ENCODE data around the gene VPS25. TPM values are rescaled to one million over a fixed set of nuclear protein-coding genes. Genes with fewer than 3 reads are reported as not detected.

The VPS25 gene
- total RNA-seq, 2 donors from 2014 or later = 114 to 126 TPM

GRCh38 chr17:42827472-42827871 is 54.2 kb downstream of the VPS25 start:
- DNase-seq = no peak
- no peaks in the 10 kb centered on the region for H3K36me3 Mint-ChIP-seq (ENCODE audit: low read depth)
- H3K4me1 ChIP-seq (ENCODE audit: control insufficient read depth, insufficient read depth, low read length) = no peaks in the 10 kb centered on the region
- no peaks in the 10 kb centered on the region for H3K9me3 Mint-ChIP-seq
- no peaks in the 10 kb centered on the region for H3K9me3 ChIP-seq (ENCODE audit: control insufficient read depth, low read length)
- peaks cover 29% of the 10 kb centered on the region for H3K27me3 ChIP-seq (ENCODE audit: control insufficient read depth, insufficient read depth, low read length, poor library complexity, severe bottlenecking)
- no peaks in the 10 kb centered on the region for H3K36me3 ChIP-seq (ENCODE audit: control insufficient read depth, insufficient read depth, low read length)
- no peak overlapping the region for H3K27ac Mint-ChIP-seq
- peaks cover 10% of the 10 kb centered on the region for H3K4me1 Mint-ChIP-seq
- no peak overlapping the region for H3K9ac ChIP-seq (ENCODE audit: extremely low read depth, low read length, poor library complexity, severe bottlenecking)
- H3K4me3 Mint-ChIP-seq = no peak overlapping the region
- no peak overlapping the region for H3K27ac ChIP-seq (ENCODE audit: low read depth, low read length)
- WGBS, 2 experiments (ENCODE audit: insufficient coverage in 1 of 2, insufficient read length in 1 of 2) = 71 to 100% methylated on average over 1 of the region's 1 CpG
- TF ChIP-seq CTCF (conservative IDR thresholded peaks at IDR 0.05) = no peak
- H3K4me3 ChIP-seq (ENCODE audit: low read length) = no peak overlapping the region
- H3K27me3 Mint-ChIP-seq (ENCODE audit: insufficient read depth) = peaks cover 24% of the 10 kb centered on the region

Small RNAs within 50 kb of the gene (microRNA-seq; reads per million reads assigned to microRNA genes)
- gene MIR6781 (ENCODE audit: borderline microRNAs expressed) = not detected

Other genes starting within 250 kb of the VPS25 start
- gene NAGLU, start 237.2 kb upstream of the VPS25 start, total RNA-seq = 10 to 100 TPM; 29.1 to 31.5 TPM
- gene HSD17B1, start 220.5 kb upstream of the VPS25 start, total RNA-seq = 1 to 10 TPM; 2.4 to 2.8 TPM
- 10 to 100 TPM; 97.7 to 99.4 TPM for gene COASY, start 211.3 kb upstream of the VPS25 start, total RNA-seq
- 10 to 100 TPM; 37.1 to 38.5 TPM for gene MLX, start 206.3 kb upstream of the VPS25 start, total RNA-seq
- gene PSMC3IP, start 195.7 kb upstream of the VPS25 start, total RNA-seq = 10 to 100 TPM; 27.8 to 38.6 TPM
- 10 to 100 TPM; 51.5 to 55.4 TPM for gene RETREG3, start 164.1 kb upstream of the VPS25 start, total RNA-seq
- gene TUBG1, start 163.8 kb upstream of the VPS25 start, total RNA-seq = 100 to 1,000 TPM in 1 of 2 donors, 10 to 100 TPM in 1; 94.2 to 124 TPM
- gene TUBG2, start 114.2 kb upstream of the VPS25 start, total RNA-seq = 10 to 100 TPM; 32.4 to 38.0 TPM
- 10 to 100 TPM; 13.7 to 24.3 TPM for gene PLEKHH3, start 96.5 kb upstream of the VPS25 start, total RNA-seq
- gene CCR10, start 91.6 kb upstream of the VPS25 start, total RNA-seq = 1 to 10 TPM in 1 of 2 donors, under 1 TPM in 1; 0.70 to 1.7 TPM
- 10 to 100 TPM in 1 of 2 donors, 1 to 10 TPM in 1; 9.9 to 18.9 TPM for gene CNTNAP1, start 90.9 kb upstream of the VPS25 start, total RNA-seq
- gene EZH1, start 28.4 kb upstream of the VPS25 start, total RNA-seq = 10 to 100 TPM; 26.0 to 27.2 TPM
- gene RAMP2, start 12.2 kb upstream of the VPS25 start, total RNA-seq = 1 to 10 TPM; 4.9 to 5.1 TPM
- gene WNK4, start 7.2 kb downstream of the VPS25 start, total RNA-seq = 1 to 10 TPM; 2.1 to 3.3 TPM
- 10 to 100 TPM; 64.6 to 67.8 TPM for gene COA3, start 25.3 kb downstream of the VPS25 start, total RNA-seq
- gene CNTD1, start 25.4 kb downstream of the VPS25 start, total RNA-seq = not detected
- 10 to 100 TPM; 59.9 to 60.6 TPM for gene BECN1, start 50.8 kb downstream of the VPS25 start, total RNA-seq
- gene PSME3, start 59.9 kb downstream of the VPS25 start, total RNA-seq = 100 to 1,000 TPM; 153 to 178 TPM
- gene AOC2, start 71.1 kb downstream of the VPS25 start, total RNA-seq = 1 to 10 TPM; 3.7 to 3.8 TPM
- gene AOC3, start 77.8 kb downstream of the VPS25 start, total RNA-seq = 1 to 10 TPM; 1.3 to 1.9 TPM
- gene G6PC1, start 127.3 kb downstream of the VPS25 start, total RNA-seq = not detected
- 10 to 100 TPM; 48.7 to 50.9 TPM for gene AARSD1, start 191.0 kb downstream of the VPS25 start, total RNA-seq
- gene PTGES3L, start 206.6 kb downstream of the VPS25 start, total RNA-seq = 1 to 10 TPM; 4.6 to 7.9 TPM
- gene RUNDC1, start 207.1 kb downstream of the VPS25 start, total RNA-seq = 10 to 100 TPM; 17.7 to 18.5 TPM
- gene RPL27, start 225.0 kb downstream of the VPS25 start, total RNA-seq = 1,000 to 10,000 TPM; 1,077 to 1,196 TPM
- gene IFI35, start 233.3 kb downstream of the VPS25 start, total RNA-seq = 1 to 10 TPM; 3.0 to 5.1 TPM
- gene VAT1, start 248.9 kb downstream of the VPS25 start, total RNA-seq = 100 to 1,000 TPM; 306 to 402 TPM